ENCODE measurements around the gene BRD3.

The BRD3 gene

GRCh38 chr9:134089972-134090371 lies 22.1 kb upstream of the BRD3 start:
- H4K20me1 ChIP-seq (ENCODE audit: insufficient read depth, low read length): no peaks in the 10 kb centered on the region
- no peak overlapping the region for H3K4me2 ChIP-seq (ENCODE audit: low read length)
- peaks cover 6% of the 10 kb centered on the region for H3K27me3 ChIP-seq (ENCODE audit: low read depth, low read length)
- H3K27ac ChIP-seq (ENCODE audit: low read length): no peak overlapping the region
- H2AFZ ChIP-seq (ENCODE audit: low read depth, low read length): no peak overlapping the region
- H3K4me3 ChIP-seq (ENCODE audit: low read length): no peak overlapping the region
- H3K36me3 ChIP-seq (replicated peaks; ENCODE audit: low read depth, low read length): no peaks in the 10 kb centered on the region
- H3K4me1 ChIP-seq (ENCODE audit: low read length): no peaks in the 10 kb centered on the region
- no peak overlapping the region for H3K9ac ChIP-seq (ENCODE audit: low read length)
- H3K79me2 ChIP-seq (ENCODE audit: low read length): no peaks in the 10 kb centered on the region
- no peak for TF ChIP-seq EZH2phosphoT487 (IDR thresholded peaks at IDR 0.05; ENCODE audit: low read depth)
- TF ChIP-seq, protein P1, sequence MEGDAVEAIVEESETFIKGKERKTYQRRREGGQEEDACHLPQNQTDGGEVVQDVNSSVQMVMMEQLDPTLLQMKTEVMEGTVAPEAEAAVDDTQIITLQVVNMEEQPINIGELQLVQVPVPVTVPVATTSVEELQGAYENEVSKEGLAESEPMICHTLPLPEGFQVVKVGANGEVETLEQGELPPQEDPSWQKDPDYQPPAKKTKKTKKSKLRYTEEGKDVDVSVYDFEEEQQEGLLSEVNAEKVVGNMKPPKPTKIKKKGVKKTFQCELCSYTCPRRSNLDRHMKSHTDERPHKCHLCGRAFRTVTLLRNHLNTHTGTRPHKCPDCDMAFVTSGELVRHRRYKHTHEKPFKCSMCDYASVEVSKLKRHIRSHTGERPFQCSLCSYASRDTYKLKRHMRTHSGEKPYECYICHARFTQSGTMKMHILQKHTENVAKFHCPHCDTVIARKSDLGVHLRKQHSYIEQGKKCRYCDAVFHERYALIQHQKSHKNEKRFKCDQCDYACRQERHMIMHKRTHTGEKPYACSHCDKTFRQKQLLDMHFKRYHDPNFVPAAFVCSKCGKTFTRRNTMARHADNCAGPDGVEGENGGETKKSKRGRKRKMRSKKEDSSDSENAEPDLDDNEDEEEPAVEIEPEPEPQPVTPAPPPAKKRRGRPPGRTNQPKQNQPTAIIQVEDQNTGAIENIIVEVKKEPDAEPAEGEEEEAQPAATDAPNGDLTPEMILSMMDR (IDR thresholded peaks at IDR 0.05; ENCODE audit: low read depth, low read length): no peak
- no peaks in the 10 kb centered on the region for H3K9me3 ChIP-seq (ENCODE audit: insufficient read depth, low read length)

DNA sequence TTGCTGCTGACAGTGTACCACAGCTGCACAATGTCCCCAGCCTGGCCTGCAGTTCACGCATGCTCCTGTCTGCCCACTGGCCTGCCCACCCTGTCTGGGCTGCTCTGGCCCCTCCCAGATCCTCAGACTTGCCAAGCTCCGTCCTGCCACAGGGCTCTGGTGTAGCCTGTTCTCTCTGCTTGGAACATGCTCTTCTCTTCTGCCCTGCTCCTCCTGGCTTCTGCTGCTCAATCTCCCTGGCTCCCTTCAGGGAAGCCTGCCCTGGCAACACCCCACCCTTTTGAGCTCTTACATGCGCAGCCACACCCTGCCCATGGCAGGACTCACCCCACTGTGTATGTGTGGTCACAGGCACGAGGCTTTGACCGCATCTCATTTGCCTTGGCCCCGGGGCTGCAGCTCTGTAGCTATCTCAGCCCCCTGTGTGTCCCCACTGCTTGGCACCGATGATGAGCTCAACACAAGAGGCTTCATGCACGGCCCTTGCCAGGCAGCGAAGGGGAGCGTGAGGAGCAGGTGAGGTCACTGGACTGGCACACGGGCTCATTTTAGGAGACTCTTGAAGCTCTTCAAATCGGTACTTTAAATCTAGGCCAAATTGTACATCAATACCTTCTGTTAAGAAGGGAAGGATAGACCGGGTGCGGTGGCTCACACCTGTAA lies 20.4 kb upstream of the BRD3 start:
- H3K4me3 ChIP-seq (ENCODE audit: low read length): no peak overlapping the region
- H3K79me2 ChIP-seq (ENCODE audit: low read length): no peaks in the 10 kb centered on the region
- H3K4me1 ChIP-seq (ENCODE audit: low read length): no peaks in the 10 kb centered on the region
- H3K27me3 ChIP-seq (ENCODE audit: low read depth, low read length): peaks cover 14% of the 10 kb centered on the region
- H3K4me2 ChIP-seq (ENCODE audit: low read length): no peak overlapping the region
- no peaks in the 10 kb centered on the region for H4K20me1 ChIP-seq (ENCODE audit: insufficient read depth, low read length)
- no peak overlapping the region for H2AFZ ChIP-seq (ENCODE audit: low read depth, low read length)
- H3K36me3 ChIP-seq (replicated peaks; ENCODE audit: low read depth, low read length): no peaks in the 10 kb centered on the region
- TF ChIP-seq, protein P1 (IDR thresholded peaks at IDR 0.05; ENCODE audit: low read depth, low read length): no peak
- no peak for TF ChIP-seq EZH2phosphoT487 (IDR thresholded peaks at IDR 0.05; ENCODE audit: low read depth)
- no peak overlapping the region for H3K27ac ChIP-seq (ENCODE audit: low read length)
- no peaks in the 10 kb centered on the region for H3K9me3 ChIP-seq (ENCODE audit: insufficient read depth, low read length)
- H3K9ac ChIP-seq (ENCODE audit: low read length): no peak overlapping the region

DNA sequence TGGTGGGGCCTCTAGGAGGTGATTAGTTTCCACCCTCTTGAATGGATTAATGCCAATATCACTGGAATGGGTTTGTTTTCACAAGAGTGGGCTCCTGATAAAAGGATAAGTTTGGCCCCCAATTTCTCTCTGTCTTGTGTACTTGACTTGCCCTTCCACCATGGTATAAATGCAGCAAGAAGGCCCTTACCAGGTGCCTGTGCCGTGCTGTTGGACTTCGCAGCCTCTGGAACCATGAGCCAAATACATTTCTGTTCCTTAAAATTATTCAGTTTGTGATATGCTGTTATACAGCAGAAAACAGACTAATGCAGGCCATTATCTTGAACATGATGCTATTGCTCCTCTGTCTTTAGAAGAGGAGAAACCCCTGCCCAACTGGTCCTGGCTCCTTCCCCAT lies 17.8 kb upstream of the BRD3 start:
- Histone ChIP-seq H3K36me3 (replicated peaks; ENCODE audit: low read depth, low read length) (no peaks in the 10 kb centered on the region), H3K27me3 (ENCODE audit: low read depth, low read length) (peaks cover 12% of the 10 kb centered on the region), H3K79me2 (ENCODE audit: low read length) (no peaks in the 10 kb centered on the region), H2AFZ (ENCODE audit: low read depth, low read length) (no peak overlapping the region), H3K4me2 (ENCODE audit: low read length) (no peak overlapping the region), H3K9me3 (ENCODE audit: insufficient read depth, low read length) (no peaks in the 10 kb centered on the region), H3K27ac (ENCODE audit: low read length) (no peak overlapping the region), H3K4me1 (ENCODE audit: low read length) (no peaks in the 10 kb centered on the region), H3K4me3 (ENCODE audit: low read length) (no peak overlapping the region), H4K20me1 (ENCODE audit: insufficient read depth, low read length) (no peaks in the 10 kb centered on the region), H3K9ac (ENCODE audit: low read length) (no peak overlapping the region)
- no peak for TF ChIP-seq EZH2phosphoT487 (IDR thresholded peaks at IDR 0.05; ENCODE audit: low read depth)
- TF ChIP-seq, protein P1 (IDR thresholded peaks at IDR 0.05; ENCODE audit: low read depth, low read length): no peak

GRCh38 chr9:134083451-134083850 lies 15.6 kb upstream of the BRD3 start:
- no peaks in the 10 kb centered on the region for H4K20me1 ChIP-seq (ENCODE audit: insufficient read depth, low read length)
- no peak overlapping the region for H3K27ac ChIP-seq (ENCODE audit: low read length)
- H3K4me1 ChIP-seq (ENCODE audit: low read length): no peaks in the 10 kb centered on the region
- no peak overlapping the region for H3K4me2 ChIP-seq (ENCODE audit: low read length)
- no peak overlapping the region for H2AFZ ChIP-seq (ENCODE audit: low read depth, low read length)
- no peaks in the 10 kb centered on the region for H3K79me2 ChIP-seq (ENCODE audit: low read length)
- no peak overlapping the region for H3K9ac ChIP-seq (ENCODE audit: low read length)
- peaks cover 12% of the 10 kb centered on the region for H3K27me3 ChIP-seq (ENCODE audit: low read depth, low read length)
- H3K4me3 ChIP-seq (ENCODE audit: low read length): no peak overlapping the region
- no peak for TF ChIP-seq EZH2phosphoT487 (IDR thresholded peaks at IDR 0.05; ENCODE audit: low read depth)
- TF ChIP-seq, protein P1 (IDR thresholded peaks at IDR 0.05; ENCODE audit: low read depth, low read length): no peak
- H3K36me3 ChIP-seq (replicated peaks; ENCODE audit: low read depth, low read length): no peaks in the 10 kb centered on the region
- no peaks in the 10 kb centered on the region for H3K9me3 ChIP-seq (ENCODE audit: insufficient read depth, low read length)
